ENCODE results near the gene ITGA2.
"Not testable (repeated sequence)": the region's sequence is repeated elsewhere in the genome, so short reads cannot be mapped to it uniquely, and the experiment has no call there.

The ITGA2 gene

DNA sequence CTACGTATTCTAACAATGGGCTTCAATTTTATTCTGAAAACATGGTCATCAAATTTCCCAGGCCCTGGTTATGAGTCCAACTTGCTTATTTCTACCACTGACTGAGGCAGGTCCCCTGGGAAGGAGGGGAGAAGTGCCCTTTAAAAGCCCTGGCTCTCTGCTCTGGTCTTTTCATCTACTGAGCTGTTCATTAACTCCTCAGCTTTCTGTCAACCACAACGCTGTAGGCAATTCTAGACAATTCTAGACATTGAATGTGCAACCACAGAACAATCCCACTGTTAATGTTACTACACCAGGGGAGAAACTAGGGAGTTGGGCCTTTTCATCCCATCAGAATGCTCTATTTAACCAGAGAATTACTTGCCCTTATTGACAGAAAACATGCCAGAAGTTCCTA is 110.4 kb downstream of the ITGA2 start:
- no peak for DNase-seq (ENCODE audit: low read depth in 2 of 2)

DNA sequence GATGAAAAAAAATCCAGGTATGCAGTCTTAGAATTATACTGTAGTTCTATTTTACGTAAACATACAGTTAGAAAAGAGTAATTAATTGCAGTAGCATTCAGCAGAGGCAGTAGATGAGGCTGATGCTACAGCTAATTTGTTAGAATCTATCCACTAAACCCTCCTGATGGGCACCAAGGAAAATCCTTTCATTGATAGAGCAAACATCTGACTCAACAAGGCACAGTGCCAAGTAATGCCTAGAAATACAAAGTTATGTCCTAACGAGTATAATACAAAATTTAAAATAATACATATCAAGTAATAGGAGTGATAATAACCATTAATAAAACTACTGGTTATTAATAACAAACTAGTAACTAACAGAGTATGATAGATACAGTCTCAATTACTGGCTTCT is 111.5 kb downstream of the ITGA2 start:
- DNase-seq (ENCODE audit: low read depth in 2 of 2): no peak

GRCh38 chr5:53105611-53106300 is 116.6 kb downstream of the ITGA2 start:
- no peak for DNase-seq (ENCODE audit: low read depth in 2 of 2)

- no peak for DNase-seq (ENCODE audit: low read depth in 2 of 2)
Measured at GRCh38 chr5:53109056-53109442, 119.9 kb downstream of the ITGA2 start.

DNA sequence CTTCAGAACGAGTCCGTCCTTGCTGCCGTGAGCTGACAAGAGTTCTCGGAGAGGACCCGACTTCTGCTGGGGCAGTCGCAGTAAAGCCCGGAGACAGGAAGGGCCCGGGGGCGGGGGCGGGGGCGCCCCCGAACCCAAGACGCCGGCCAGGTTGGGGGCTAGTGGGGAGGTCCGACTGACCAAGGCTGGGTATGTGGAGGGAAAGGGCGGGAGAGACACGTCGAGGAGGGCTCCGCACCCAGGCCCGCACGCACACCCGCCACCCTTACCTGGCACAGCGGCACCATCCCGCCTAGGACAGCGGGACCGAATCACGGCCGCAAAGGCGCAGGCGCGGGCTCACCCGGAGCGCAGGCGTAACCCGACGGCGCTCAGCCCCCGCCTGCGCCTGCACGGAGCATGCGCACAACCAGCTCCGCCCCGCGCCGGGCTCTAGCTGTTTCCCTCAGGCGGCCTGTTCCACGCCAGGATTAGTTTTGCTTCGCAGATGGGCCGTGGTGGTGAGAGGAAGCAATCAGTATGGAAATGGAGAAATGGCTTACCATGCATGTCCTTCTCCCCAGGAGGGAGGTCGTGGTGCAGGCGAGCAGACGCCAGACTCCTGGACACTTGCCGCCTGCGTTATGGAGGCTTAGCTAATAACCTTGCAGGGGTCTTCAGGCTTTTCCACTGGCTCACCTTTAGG is 120.4 kb downstream of the ITGA2 start, which contains the start of gene MOCS2:
Gene MOCS2, minus strand, starts transcription at position 315 of the 685 bp plus-strand sequence. CDS start 2,583 bp downstream, outside the sequence.
- DNase-seq (ENCODE audit: low read depth in 2 of 2): peak; percentile 83 to 84

DNA sequence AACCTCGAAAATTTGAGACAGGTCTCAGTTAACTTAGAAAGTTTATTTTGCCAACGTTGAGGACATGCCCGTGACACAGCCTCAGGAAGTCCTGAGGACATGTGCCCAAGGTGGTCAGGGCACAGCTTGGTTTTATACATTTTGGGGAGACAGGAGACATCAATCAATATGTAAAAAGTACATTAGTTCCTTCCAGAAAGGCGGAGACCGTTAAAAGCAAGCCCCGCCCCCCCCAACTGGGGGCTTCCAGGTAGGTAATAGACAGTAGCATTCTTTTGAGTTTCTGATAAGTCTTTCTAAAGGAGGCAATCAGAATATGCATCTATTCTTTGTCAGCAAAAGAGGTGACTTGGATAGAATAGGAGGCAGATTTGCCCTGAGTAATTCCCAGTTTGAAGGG is 121.0 kb downstream of the ITGA2 start:
- DNase-seq (ENCODE audit: low read depth in 2 of 2): no peak

DNA sequence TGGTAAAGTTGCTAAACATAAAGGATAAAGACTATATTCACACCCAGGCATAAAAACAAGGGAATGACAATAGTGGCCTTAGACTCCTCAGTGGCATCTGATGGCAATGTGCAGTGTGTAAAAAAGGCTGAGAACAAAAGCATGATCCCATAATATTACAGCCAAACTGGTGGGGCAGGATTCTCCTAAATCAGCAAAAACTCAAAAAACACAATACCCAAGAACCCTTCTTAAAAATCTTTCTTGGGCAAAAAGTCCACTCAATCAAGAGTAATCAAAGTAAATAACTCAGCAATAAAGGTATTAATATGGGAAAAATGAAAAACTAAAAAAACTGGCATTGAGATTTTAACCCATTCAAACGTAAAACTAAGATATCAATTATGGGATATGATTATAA is 122.0 kb downstream of the ITGA2 start:
- DNase-seq (ENCODE audit: low read depth in 2 of 2): no peak

GRCh38 chr5:53112307-53112706 is 123.2 kb downstream of the ITGA2 start:
- DNase-seq (ENCODE audit: low read depth in 2 of 2): not testable (repeated sequence)

GRCh38 chr5:53112909-53113308 is 123.8 kb downstream of the ITGA2 start:
- DNase-seq (ENCODE audit: low read depth in 2 of 2): no peak

DNA sequence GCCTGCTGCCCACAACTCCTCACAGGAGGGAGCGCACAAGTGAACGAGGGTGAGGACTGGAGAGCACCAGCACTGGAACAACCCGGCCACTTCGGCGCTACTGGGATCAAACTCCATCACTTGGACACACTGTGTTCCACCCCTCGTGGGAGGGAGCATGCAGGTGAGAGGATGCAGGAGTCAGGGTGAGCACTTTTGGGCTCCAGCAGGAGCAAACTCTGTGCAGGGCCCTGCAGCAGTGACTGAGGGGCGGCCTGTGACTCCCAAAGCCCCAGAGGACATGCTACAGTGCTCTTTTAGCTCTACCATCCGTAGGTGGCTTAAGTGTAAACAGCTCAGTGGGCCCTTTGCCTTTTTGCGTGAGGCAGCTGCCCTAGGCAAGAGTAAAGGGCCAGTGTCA is 124.8 kb downstream of the ITGA2 start:
- no peak for DNase-seq (ENCODE audit: low read depth in 2 of 2)

DNA sequence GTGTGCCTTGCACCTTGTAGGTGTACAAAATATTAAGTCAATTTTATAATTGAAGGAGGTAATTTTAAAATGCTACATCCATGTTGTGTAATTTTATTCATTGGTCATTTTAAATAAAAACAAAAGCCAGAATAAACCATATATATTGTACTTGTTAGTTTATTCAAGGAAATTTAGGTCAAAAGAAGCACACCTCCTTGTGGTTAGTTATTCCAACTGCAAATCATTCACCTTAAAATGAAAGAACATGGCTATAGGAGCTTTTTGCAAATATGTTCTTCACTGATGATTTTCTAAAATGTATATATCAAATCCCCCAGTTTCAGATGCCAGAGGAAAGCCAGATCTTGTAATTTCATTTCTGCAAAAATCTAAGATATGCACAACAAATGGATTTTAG is 125.8 kb downstream of the ITGA2 start:
- DNase-seq (ENCODE audit: low read depth in 2 of 2): no peak

GRCh38 chr5:53116597-53116996 is 127.4 kb downstream of the ITGA2 start:
- no peak for DNase-seq (ENCODE audit: low read depth in 2 of 2)

DNA sequence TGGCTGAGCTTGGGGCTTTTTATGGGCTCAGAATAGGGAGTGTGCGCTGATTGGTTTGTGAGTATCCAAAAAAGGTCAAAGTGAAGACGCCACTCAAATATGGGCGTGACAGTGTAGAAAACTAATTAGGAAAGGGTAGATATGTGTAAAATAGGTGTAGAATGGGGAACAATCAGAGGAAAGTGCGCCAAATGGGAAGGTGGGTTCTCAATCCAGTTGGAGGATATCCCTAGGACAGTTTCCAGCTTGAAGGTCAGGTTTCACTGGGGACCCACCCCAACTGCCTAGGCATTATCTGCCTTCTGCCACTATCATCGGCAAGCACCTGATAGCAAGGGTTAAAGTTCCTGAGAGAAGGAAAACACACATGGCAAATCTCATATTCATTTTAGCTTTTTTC is 129.7 kb downstream of the ITGA2 start:
- DNase-seq (ENCODE audit: low read depth in 2 of 2): no peak

- no peak for DNase-seq (ENCODE audit: low read depth in 2 of 2)
Measured at GRCh38 chr5:53120165-53120564, 131.0 kb downstream of the ITGA2 start.

GRCh38 chr5:53123702-53124101 is 134.6 kb downstream of the ITGA2 start:
- DNase-seq (ENCODE audit: low read depth in 2 of 2): no peak

DNA sequence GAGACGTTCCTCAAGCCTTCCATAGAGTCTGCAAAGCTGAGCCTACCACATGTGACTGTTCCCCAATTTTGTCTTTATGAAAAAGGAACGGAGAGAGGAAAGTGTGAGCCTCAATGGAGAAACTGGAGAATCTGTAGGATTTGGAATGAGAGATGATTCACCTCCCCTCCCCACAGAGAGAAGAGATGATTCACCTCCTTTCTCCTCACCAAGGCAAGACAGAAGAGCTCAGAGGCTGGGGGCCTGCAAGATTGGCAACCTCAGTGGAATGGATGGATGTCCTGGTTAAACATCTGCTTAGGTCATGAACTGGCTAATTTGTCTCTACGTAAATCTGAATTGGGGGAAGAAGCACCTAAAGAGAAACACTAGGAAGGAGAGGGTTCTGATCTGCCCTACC is 137.4 kb downstream of the ITGA2 start:
- no peak for DNase-seq (ENCODE audit: low read depth in 2 of 2)

GRCh38 chr5:53127107-53127506 is 138.0 kb downstream of the ITGA2 start:
- no peak for DNase-seq (ENCODE audit: low read depth in 2 of 2)

DNA sequence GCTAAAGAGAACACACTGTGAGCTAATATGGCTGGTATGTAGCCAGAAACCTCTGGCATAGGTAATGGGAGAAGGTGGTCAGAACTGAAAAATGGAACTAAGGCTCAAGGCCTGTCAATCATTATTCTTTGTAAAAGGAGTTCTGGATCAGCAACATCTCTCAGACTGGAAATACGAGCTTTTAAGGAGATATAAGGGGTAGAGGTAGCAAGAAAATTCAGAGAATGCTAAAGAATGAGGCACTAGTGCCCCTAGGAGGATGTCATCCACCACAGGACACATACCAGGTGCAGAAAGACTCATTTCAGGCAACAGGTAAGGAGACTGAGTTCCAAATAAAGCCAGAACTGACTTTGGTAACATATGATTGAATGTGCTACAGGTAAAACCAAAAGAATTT is 139.3 kb downstream of the ITGA2 start:
- no peak for DNase-seq (ENCODE audit: low read depth in 2 of 2)

DNA sequence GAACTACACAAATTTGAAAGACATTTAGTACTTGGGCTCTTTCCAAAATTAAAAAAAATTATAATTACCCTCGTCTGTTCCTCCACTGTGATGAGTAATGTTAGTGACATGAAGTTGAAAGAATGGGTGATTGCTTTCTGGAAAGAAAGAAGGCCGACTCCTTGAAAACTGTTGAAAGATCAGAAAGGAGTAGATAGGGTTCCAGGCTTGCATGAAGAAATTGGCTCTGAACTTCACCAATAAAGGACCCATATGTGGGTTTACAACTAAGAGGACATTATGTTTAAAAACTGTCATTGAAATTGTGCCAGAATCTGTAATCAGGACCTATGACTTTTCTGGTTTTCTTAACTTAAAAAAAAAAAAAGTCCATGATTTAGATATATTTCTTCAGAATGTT is 141.1 kb downstream of the ITGA2 start:
- no peak for DNase-seq (ENCODE audit: low read depth in 2 of 2)

- DNase-seq (ENCODE audit: low read depth in 2 of 2): no peak
Measured at GRCh38 chr5:53133020-53133419, 143.9 kb downstream of the ITGA2 start.

Measured in stimulated activated CD8-positive, alpha-beta memory T cell treated with anti-CD3 and anti-CD28 coated beads, Interleukin-2, amount 100 ng/mL, for 48 hours (primary cell).